Head of caudate nucleus (tissue), 42 donors: ENCODE results near the gene OR8G1.
"Not testable (repeated sequence)": the region's sequence is repeated elsewhere in the genome, so short reads cannot be mapped to it uniquely, and the experiment has no call there.

ENCODE experiments used
- DNase-seq, 42 donors: peaks; one replicate each; pipeline versions ENCODE4 v3.0.0 to v3.0.0-alpha.2; 2020 to 2021; ENCODE audit warnings: mixed read lengths in 7 of 42
- intact Hi-C: fragments of 100-400 bp; cut with DNase I; formaldehyde crosslinking; loops from one replicate; pipeline ENCODE4 v1.15.0; 2022

Gene OR8G1

DNA sequence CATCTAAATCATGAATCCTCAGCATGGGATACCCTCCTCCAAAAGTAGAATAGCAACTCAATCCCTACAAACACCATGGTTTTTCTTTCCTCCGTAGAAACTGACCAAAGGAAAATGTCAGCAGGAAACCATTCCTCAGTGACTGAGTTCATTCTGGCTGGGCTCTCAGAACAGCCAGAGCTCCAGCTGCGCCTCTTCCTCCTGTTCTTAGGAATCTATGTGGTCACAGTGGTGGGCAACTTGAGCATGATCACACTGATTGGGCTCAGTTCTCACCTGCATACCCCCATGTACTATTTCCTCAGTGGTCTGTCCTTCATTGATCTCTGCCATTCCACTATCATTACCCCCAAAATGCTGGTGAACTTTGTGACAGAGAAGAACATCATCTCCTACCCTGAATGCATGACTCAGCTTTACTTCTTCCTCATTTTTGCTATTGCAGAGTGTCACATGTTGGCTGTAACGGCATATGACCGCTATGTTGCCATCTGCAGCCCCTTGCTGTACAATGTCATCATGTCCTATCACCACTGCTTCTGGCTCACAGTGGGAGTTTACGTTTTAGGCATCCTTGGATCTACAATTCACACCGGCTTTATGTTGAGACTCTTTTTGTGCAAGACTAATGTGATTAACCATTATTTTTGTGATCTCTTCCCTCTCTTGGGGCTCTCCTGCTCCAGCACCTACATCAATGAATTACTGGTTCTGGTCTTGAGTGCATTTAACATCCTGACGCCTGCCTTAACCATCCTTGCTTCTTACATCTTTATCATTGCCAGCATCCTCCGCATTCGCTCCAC lies 16.1 kb upstream of the OR8G1 start:
- intact Hi-C loops, DNase-seq: not testable (repeated sequence)

DNA sequence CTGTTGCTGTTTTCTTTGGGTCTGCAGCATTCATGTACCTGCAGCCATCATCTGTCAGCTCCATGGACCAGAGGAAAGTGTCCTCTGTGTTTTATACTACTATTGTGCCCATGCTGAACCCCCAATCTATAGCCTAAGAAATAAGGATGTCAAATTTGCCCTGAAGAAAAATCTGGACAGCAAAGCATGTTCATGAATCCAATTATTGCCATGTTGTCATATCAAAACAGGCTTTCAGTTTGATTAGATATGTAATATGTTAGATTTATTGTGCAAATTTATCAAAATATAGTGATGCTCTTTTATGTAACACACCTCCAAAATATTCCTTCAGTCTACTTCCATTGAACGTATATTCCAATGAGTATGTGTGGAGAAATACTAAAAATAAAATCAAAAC lies 15.4 kb upstream of the OR8G1 start:
- intact Hi-C loops = no loop called here
- DNase-seq = no peak

DNA sequence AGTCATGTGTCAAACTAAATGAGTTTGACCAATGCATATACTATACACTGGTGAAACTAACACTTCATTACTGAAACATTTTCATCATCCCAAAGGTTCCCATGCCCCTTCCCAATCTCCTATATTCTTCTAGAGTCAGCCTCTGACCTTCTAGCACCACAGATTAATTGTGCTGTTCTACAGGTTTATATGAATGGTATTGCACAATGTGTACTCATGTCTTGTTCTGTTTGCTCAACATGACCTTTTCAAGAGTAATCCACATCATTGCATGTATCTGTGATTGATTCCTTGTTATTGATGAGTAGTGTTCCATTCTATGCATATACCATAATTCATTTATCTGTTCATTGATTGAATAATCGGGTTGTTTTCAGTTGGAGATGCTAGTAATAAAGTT lies 7.5 kb upstream of the OR8G1 start:
- DNase-seq = no peak
- intact Hi-C loops = no loop called here

DNA sequence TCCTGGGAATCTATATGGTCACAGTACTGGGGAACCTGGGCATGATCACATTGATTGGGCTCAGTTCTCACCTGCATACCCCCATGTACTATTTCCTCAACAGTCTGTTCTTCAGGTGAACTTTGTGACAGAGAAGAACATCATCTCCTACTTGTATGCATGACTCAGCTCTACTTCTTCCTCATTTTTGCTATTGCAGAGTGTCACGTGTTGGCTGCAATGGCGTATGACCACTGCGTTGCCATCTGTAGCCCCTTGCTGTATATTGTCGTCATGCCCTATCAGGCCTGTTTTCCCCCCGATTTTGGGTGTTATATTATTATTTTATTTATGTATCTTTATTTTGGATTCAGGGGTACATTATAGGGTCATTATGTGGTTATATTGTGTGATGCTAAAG lies 2.4 kb upstream of the OR8G1 start:
- no peak for DNase-seq
- intact Hi-C loops = no loop called here

GRCh38 chr11:124249869-124250268 lies 9.0 kb downstream of the OR8G1 start:
- intact Hi-C loops, DNase-seq: not testable (repeated sequence)

GRCh38 chr11:124256076-124256475 lies 15.2 kb downstream of the OR8G1 start, which contains the start of gene OR8G5:
Gene OR8G5, plus strand, starts transcription at chr11:124256376. Its CDS starts 8,556 bp downstream, at chr11:124264932.
- no peak for DNase-seq
- intact Hi-C loops = no loop called here

DNA sequence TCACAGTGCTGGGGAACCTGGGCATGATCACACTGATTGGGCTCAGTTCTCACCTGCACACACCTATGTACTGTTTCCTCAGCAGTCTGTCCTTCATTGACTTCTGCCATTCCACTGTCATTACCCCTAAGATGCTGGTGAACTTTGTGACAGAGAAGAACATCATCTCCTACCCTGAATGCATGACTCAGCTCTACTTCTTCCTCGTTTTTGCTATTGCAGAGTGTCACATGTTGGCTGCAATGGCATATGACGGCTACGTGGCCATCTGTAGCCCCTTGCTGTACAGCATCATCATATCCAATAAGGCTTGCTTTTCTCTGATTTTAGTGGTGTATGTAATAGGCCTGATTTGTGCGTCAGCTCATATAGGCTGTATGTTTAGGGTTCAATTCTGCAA lies 24.1 kb downstream of the OR8G1 start:
- DNase-seq, intact Hi-C loops: not testable (repeated sequence)

- intact Hi-C loops, DNase-seq: not testable (repeated sequence)
Measured at GRCh38 chr11:124270886-124271285, 30.0 kb downstream of the OR8G1 start.

GRCh38 chr11:124274000-124274399 lies 33.1 kb downstream of the OR8G1 start:
- intact Hi-C loops = no loop called here
- DNase-seq = no peak

GRCh38 chr11:124276081-124276480 lies 35.2 kb downstream of the OR8G1 start:
- DNase-seq = no peak
- intact Hi-C loops = no loop called here

GRCh38 chr11:124277207-124277606 lies 36.3 kb downstream of the OR8G1 start:
- intact Hi-C loops = no loop called here
- DNase-seq = no peak

- intact Hi-C loops = no loop called here
- no peak for DNase-seq
Measured at GRCh38 chr11:124277804-124278203, 36.9 kb downstream of the OR8G1 start.

GRCh38 chr11:124278261-124278660 lies 37.4 kb downstream of the OR8G1 start:
- intact Hi-C loops = no loop called here
- no peak for DNase-seq

DNA sequence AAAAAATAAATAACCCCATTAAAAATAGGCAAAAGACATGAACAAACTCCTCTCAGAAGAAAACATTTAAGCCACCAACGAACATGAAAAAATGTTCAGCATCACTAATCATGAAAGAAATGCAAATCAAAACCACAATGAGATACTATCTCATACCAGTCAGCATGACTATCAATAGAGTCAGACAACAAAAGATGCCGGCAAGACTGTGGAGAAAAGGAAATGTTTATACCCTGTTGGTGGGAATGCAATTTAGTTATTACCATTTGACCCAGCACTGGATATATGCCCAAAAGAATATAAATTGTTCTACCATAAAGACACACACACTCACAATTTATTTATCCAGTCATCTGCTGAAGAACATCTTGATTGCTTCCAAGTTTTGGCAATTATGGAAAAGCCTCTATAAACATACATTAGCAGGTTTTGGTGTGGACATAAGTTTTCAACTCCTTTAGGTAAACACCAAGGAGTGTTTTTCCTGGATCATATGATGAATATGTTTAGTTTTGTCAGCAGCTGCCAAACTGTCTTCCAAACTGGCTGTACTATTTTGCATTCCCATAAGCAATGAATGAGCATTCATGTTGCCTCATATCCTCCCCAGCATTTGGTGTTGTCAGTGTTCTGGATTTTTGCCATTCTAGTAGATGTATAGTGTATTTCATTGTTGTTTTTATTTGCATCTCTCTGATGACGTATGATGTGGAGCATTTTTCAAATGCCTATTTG lies 44.9 kb downstream of the OR8G1 start:
- DNase-seq = no peak
- intact Hi-C loops = no loop called here

- no peak for DNase-seq
- intact Hi-C loops = no loop called here
Measured at GRCh38 chr11:124294687-124295086, 53.8 kb downstream of the OR8G1 start.

DNA sequence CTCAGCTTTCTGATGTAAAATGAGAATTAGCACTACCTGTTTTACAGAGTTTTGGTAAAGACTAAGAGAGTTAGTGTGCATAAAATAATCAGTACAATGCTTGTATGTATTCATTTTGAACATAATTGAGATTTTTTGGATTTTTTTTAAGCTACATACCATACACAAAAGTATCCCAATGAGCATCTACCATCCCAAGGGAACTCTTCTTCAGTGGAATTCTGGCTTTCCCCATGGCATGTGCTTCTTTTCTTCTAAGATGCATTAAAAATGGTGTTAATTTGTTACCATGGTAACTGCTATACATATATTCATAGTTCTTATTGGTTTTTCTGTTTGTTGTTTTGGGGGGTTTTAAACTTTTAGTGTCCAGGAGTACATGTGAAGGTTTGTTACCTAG lies 55.1 kb downstream of the OR8G1 start:
- intact Hi-C loops = no loop called here
- DNase-seq = no peak

DNA sequence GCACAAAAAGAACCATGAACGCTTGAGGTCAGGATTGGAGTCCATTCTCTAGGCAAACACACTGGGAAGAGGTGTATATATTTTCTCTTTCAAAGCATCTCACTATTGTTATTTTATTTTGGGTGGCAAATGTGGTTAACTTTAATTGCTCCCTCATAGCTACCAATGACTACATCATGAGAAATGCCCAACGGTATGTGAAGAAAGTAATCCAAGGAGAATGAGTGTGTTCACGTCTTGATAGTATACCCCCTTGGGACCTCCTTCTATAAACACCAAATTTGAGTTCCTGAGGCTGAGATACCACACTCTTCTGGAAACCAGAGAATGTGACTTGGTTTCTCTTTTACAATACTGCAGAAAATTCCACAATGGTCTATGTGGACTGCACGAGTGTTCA lies 57.0 kb downstream of the OR8G1 start:
- no peak for DNase-seq
- intact Hi-C loops = no loop called here

DNA sequence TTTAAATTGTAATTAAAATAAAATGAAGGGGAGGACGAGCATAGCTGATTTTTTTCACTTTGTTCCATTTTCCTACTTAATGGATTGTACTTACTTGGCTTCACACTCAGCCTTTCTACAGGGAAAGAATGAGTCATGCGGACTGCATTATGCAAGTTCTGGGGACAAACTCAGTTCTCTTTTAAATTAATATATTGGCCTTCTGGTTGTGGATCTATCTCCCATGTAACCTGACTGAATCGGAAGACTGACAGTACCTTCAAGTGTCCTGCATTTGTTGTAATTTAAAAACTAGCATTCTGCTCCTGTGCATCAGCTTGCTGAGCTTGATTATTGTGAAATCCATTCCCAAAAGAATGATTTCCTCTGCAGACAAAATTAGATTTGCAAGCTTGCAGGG lies 60.7 kb downstream of the OR8G1 start:
- peak in 11 of 42 donors; percentile 4 to 72 (median 24) for DNase-seq
- intact Hi-C loops = no loop called here

DNA sequence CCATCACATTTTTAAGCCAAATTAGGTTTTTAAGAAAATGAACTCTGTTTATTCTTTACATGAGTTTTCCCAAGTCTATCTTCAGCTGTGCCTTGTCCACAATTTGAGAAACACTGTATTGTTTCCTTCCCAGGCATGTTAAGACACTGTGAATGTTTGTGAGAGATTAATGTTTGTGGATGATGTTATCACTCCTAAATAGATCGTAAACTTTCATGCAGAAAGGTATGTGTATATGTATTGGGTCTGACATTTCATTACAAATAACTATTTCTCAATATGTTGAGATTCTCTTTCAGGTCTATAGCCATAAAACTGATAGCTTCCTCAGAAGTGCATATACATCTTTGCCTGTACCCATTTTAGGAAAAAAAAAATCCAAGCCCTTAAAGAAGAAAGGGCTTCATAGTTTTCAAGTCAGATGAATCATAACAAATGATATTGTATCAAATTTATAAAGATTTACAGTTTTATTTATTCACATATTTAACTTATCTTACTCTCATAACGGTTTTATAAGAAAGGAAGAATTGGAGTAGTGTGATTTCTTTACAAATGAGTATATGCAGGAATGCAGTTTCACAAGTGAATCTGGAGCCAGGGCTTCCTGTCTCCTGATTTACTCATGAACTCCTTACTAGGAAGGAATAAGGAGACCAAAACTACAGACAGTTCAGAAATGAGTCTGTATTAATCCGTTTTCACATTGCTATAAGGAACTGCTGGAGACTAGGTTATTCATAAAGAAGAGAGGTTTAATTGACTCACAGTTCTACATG lies 61.6 kb downstream of the OR8G1 start:
- intact Hi-C loops = no loop called here
- no peak for DNase-seq
